Stimulated activated naive CD8-positive, alpha-beta T cell treated with anti-CD3 and anti-CD28 coated beads, Interleukin-15, Interleukin-2, amounts not matched to agents 100 ng/mL and 50 ng/mL, for 24 hours (primary cell): ENCODE measurements around the gene ARMC9.
"Not testable (repeated sequence)": the region's sequence is repeated elsewhere in the genome, so short reads cannot be mapped to it uniquely, and the experiment has no call there.

Experiments
- H3K27ac Mint-ChIP-seq: one replicate; pipeline ENCODE4 v1.8.0; 2021; ENCODE audit warnings: mild to moderate bottlenecking, mixed read lengths
- H3K27me3 Mint-ChIP-seq: one replicate; pipeline ENCODE4 v1.8.0; 2021; ENCODE audit warnings: mixed read lengths
- H3K36me3 Mint-ChIP-seq: one replicate; pipeline ENCODE4 v1.8.0; 2021; ENCODE audit warnings: low read depth, mixed read lengths
- H3K4me1 Mint-ChIP-seq: one replicate; pipeline ENCODE4 v1.8.0; 2021; ENCODE audit warnings: low read depth, mixed read lengths
- H3K4me3 Mint-ChIP-seq: one replicate; pipeline ENCODE4 v1.8.0; 2021; ENCODE audit warnings: mild to moderate bottlenecking, mixed read lengths
- H3K9me3 Mint-ChIP-seq: one replicate; pipeline ENCODE4 v1.8.0; 2021; ENCODE audit warnings: mixed read lengths

The ARMC9 gene

GRCh38 chr2:231347638-231348037 is 149.2 kb downstream of the ARMC9 start:
- no peaks in the 10 kb centered on the region for H3K4me1 Mint-ChIP-seq
- H3K4me3 Mint-ChIP-seq, result no peak overlapping the region
- H3K36me3 Mint-ChIP-seq, result no peaks in the 10 kb centered on the region
- no peaks in the 10 kb centered on the region for H3K9me3 Mint-ChIP-seq
- H3K27me3 Mint-ChIP-seq, result no peaks in the 10 kb centered on the region
- no peak overlapping the region for H3K27ac Mint-ChIP-seq

DNA sequence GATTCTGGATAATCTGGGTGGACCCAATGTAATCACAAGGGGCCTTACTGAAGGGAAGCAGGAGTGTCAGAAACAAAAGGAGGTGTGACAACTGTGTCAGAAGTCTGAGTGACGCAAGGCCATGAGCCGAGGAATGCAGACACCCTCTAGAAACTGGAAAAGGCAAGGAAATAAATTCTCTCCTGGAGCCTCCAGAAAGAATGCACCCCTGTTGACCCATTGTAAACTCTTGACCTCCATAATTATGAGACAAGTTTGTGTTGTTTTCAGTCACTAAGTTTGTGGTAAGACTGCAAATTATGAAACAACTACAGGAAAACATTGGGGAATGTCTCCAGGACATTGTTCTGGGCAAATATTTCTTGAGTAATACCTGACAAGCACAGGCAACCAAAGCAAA is 149.7 kb downstream of the ARMC9 start:
- Mint-ChIP-seq H3K4me1 (no peaks in the 10 kb centered on the region), H3K27me3 (no peaks in the 10 kb centered on the region), H3K27ac (no peak overlapping the region), H3K4me3 (no peak overlapping the region), H3K36me3 (no peaks in the 10 kb centered on the region), H3K9me3 (no peaks in the 10 kb centered on the region)

GRCh38 chr2:231348704-231349373 is 150.4 kb downstream of the ARMC9 start:
- Mint-ChIP-seq H3K4me1 (no peaks in the 10 kb centered on the region), H3K27me3 (no peaks in the 10 kb centered on the region), H3K4me3 (no peak overlapping the region), H3K9me3 (no peaks in the 10 kb centered on the region), H3K27ac (no peak overlapping the region), H3K36me3 (no peaks in the 10 kb centered on the region)

GRCh38 chr2:231349374-231349735 is 150.9 kb downstream of the ARMC9 start:
- H3K4me1 Mint-ChIP-seq, H3K36me3 Mint-ChIP-seq, H3K27me3 Mint-ChIP-seq, H3K4me3 Mint-ChIP-seq, H3K27ac Mint-ChIP-seq, H3K9me3 Mint-ChIP-seq: not testable (repeated sequence)

GRCh38 chr2:231351648-231352047 is 153.2 kb downstream of the ARMC9 start:
- H3K27me3 Mint-ChIP-seq, result no peaks in the 10 kb centered on the region
- H3K4me3 Mint-ChIP-seq, result no peak overlapping the region
- H3K9me3 Mint-ChIP-seq, result no peaks in the 10 kb centered on the region
- H3K4me1 Mint-ChIP-seq, result no peaks in the 10 kb centered on the region
- no peak overlapping the region for H3K27ac Mint-ChIP-seq
- no peaks in the 10 kb centered on the region for H3K36me3 Mint-ChIP-seq

DNA sequence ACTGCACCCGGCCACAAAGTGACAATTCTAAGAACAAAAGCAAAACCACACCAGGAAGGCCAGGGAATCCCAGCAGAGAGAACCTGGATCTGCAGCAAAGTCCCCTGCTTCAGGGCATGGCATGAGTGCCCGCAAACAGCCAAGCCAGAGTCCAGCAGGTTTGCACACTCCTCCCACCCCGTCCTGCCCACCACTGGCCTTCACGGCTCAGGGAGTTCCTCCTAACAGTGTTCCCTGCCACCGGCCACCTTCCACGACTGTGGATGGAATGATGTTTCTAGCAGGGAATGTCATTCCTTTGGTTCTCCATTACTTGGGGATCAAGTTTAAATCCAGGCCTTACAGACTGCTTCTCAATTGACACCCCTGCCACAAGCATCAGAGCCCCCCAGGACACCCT is 155.0 kb downstream of the ARMC9 start:
- no peaks in the 10 kb centered on the region for H3K36me3 Mint-ChIP-seq
- H3K27ac Mint-ChIP-seq, result no peak overlapping the region
- H3K9me3 Mint-ChIP-seq, result no peaks in the 10 kb centered on the region
- no peaks in the 10 kb centered on the region for H3K4me1 Mint-ChIP-seq
- no peaks in the 10 kb centered on the region for H3K27me3 Mint-ChIP-seq
- H3K4me3 Mint-ChIP-seq, result no peak overlapping the region

GRCh38 chr2:231355508-231356465 is 157.4 kb downstream of the ARMC9 start:
- no peaks in the 10 kb centered on the region for H3K36me3 Mint-ChIP-seq
- H3K4me3 Mint-ChIP-seq, result no peak overlapping the region
- H3K27ac Mint-ChIP-seq, result no peak overlapping the region
- no peaks in the 10 kb centered on the region for H3K4me1 Mint-ChIP-seq
- H3K27me3 Mint-ChIP-seq, result no peaks in the 10 kb centered on the region
- H3K9me3 Mint-ChIP-seq, result no peaks in the 10 kb centered on the region

DNA sequence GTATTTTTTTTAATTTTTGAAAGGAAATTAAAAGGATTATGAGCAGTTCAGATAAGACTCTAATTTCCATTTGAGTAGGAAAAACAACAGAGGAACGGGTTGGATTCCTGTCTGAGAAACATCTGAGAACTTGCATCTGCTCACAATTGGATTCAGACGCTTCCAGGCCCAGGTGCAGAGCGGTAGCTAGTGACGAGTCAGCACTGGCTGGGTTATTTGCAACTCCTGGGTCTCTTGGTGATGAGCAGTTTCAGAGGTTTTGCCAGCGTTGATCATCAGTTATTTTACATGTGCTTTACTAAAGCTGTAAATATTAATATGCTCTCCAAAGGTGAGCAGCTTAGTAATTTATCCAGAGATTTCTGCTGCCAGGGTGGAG is 158.0 kb downstream of the ARMC9 start:
- Mint-ChIP-seq H3K27me3 (no peaks in the 10 kb centered on the region), H3K27ac (no peak overlapping the region), H3K4me3 (no peak overlapping the region), H3K9me3 (no peaks in the 10 kb centered on the region), H3K36me3 (no peaks in the 10 kb centered on the region), H3K4me1 (no peaks in the 10 kb centered on the region)

DNA sequence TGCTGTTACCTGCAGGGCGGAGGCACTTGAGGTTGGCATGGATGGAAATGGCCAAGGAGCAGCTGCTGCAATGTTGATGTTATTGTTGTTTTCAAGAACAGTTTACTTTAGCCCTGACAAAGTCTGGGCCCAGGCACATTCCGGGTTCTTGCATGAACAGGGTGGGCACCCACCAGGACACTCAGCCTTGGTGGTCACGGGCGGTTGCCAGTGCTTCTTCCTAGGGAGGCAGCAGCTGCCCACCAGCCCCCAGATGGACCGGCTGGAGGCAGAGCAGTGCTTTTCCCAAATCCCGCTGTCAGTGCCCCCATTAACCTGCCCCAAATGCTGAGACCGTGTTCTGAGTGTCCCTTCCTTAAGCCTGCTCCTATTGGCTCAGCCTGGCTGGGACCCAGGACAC is 158.6 kb downstream of the ARMC9 start:
- no peak overlapping the region for H3K27ac Mint-ChIP-seq
- H3K4me1 Mint-ChIP-seq, result peaks cover 5% of the 10 kb centered on the region

DNA sequence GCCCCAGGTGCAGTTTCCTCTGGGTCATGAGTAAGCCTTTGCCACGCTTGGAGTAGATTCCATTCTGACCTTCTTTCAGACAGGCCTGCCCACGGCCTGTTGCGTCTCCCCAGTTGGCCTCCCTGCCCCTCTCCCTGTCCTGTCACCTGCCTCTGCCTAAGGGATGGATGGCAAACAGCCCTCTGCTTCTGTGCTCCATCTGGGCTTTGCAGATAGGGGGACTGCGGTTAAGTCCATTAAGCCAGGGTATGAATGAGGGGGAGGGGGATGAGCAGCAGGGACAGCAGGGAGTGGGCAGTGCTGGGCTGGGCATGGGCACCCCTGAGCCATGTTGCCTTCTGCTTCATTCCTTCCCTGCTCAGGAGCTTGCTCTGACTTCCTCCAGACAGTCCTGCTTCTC is 159.5 kb downstream of the ARMC9 start:
- Mint-ChIP-seq H3K4me1 (peaks cover 14% of the 10 kb centered on the region), H3K4me3 (no peak overlapping the region), H3K27me3 (no peaks in the 10 kb centered on the region), H3K9me3 (no peaks in the 10 kb centered on the region), H3K36me3 (no peaks in the 10 kb centered on the region), H3K27ac (no peak overlapping the region)

More for the DNA sequence above, 158.6 kb downstream of the ARMC9 start:
- Mint-ChIP-seq H3K27me3 (no peaks in the 10 kb centered on the region), H3K36me3 (no peaks in the 10 kb centered on the region), H3K9me3 (no peaks in the 10 kb centered on the region), H3K4me3 (no peak overlapping the region)

- Mint-ChIP-seq H3K4me3 (no peak overlapping the region), H3K27me3 (no peaks in the 10 kb centered on the region), H3K27ac (no peak overlapping the region), H3K36me3 (no peaks in the 10 kb centered on the region), H3K4me1 (peaks cover 18% of the 10 kb centered on the region), H3K9me3 (no peaks in the 10 kb centered on the region)
Measured at GRCh38 chr2:231359441-231359840, 161.0 kb downstream of the ARMC9 start.

DNA sequence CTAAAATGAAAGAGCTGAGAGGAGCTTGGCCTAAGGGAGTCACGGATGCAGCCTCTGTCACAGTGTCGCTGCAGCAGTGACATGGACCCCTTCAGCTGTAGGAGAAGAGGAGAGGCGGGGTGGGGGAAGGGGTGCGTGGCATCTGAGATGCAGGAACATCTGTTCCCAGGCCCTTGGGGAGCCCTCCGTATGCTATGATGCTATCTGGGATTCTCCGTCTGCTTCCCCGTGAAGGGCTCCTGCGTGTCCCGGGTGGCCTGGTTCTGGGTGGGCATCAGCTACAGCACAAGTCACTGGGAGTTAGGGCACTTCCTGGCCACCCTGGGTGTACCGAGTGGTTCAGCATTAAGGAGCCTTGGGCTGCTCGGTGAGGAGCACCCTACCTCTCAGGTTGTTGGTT is 161.5 kb downstream of the ARMC9 start:
- Mint-ChIP-seq H3K36me3 (no peaks in the 10 kb centered on the region), H3K4me3 (no peak overlapping the region), H3K9me3 (no peaks in the 10 kb centered on the region), H3K27ac (no peak overlapping the region), H3K27me3 (no peaks in the 10 kb centered on the region), H3K4me1 (peaks cover 18% of the 10 kb centered on the region)

DNA sequence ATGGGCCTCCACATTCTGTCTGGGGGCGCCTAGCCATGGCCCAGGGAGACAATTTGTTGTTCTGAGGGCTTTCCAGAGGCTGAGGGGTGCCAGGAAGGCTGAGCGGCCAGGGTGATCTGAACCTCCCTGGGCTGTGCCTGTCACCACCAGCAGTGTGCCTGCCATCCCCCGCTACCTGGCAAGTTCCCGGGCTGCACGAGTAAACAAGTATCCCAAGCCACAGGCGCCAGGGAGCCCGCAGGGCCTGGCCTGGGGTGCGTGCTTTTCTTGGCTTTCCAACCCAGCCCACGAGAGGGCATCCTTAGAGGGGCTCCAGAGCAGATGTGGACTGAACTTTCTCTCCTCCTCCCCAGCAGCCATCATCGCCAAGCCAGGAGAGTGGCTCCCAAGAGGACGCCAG is 162.0 kb downstream of the ARMC9 start:
- Mint-ChIP-seq H3K4me1 (peaks cover 18% of the 10 kb centered on the region), H3K27me3 (no peaks in the 10 kb centered on the region), H3K9me3 (no peaks in the 10 kb centered on the region), H3K27ac (no peak overlapping the region), H3K4me3 (no peak overlapping the region), H3K36me3 (no peaks in the 10 kb centered on the region)

DNA sequence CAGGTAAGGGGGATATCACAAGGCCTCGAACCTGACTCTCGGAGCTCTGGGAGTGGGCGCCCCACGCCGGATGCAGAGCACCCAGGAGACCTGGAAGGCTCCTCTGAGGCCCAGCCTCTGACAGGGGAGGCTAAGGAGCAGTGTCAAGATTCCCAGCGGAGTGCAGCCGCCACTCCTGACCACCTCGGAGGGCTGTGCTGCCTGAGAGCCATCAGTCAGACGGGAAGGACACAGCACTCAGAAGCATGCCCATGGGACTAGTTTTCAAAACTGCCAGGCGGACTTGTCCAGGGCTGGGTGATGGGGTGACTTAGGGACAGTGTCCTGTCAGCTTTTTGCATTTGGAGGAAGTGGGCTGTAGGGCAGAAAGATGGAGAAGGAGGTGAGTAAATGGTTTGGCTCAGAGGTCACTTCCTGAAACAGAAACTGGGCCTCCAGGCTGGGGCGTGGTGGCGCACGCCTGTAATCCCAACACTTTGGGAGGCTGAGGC is 162.5 kb downstream of the ARMC9 start:
- Mint-ChIP-seq H3K27ac (no peak overlapping the region), H3K36me3 (no peaks in the 10 kb centered on the region), H3K4me3 (no peak overlapping the region), H3K4me1 (peaks cover 18% of the 10 kb centered on the region), H3K27me3 (no peaks in the 10 kb centered on the region), H3K9me3 (no peaks in the 10 kb centered on the region)

DNA sequence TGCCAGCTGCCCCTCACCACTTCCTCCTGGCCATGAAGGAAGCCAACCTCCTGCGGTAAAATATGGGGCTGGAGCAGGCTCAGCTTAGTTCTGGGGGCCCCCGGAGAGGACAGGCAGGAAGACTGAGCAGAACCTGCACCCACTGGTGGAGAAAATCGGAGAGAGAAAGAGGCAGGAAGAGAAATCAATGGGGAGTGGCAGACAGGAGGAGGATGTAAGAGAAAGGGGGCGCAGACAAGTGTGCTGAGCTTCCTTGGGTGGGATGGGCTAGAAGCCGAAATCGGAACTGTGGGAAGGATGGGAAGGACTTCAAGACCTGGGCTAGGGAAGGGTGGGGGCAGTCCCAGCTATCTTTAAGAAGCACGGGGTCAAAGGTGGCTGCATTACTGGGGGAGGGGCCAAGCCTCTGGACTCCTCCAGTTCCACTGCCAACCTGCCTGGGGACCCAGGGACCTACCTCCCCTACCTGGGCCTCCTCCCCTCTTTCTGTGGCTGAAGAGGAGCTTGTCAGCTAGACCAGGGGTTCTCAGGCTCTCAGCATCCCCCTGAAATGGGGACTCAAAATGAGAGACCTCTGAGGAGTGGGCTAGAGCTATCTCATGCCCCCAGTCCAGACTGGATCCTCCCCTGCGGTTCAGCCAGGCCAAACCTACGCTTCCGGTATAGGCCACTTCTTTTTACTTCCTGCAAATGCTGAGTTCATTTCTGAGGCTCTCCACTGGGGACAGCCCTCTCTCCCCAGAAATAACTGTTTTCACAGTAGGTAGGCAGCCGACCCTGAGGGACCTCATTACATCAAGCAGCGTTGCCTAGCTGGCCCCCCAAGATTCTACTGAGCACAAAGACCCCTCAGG is 163.5 kb downstream of the ARMC9 start:
- Mint-ChIP-seq H3K36me3 (no peaks in the 10 kb centered on the region), H3K4me3 (no peak overlapping the region), H3K27ac (peak overlapping the region; percentile 67), H3K27me3 (no peaks in the 10 kb centered on the region), H3K4me1 (peaks cover 18% of the 10 kb centered on the region), H3K9me3 (no peaks in the 10 kb centered on the region)
